ENCODE data around the gene EXOSC3. TPM values are rescaled to one million over a fixed set of nuclear protein-coding genes. Genes with fewer than 3 reads are reported as not detected.

EXOSC3 gene
- polyA plus RNA-seq, 1 donor (not counting 4 experiments of a cell fraction or from before 2014, with no cell fraction given): 48.8 TPM

GRCh38 chr9:37788332-37788731 lies 3.5 kb upstream of the EXOSC3 start:
- Histone ChIP-seq H3K27me3 (ENCODE audit: control insufficient read depth, extremely low read depth, insufficient read depth, low read length) (no peaks in the 10 kb centered on the region), H3K79me2 (ENCODE audit: control insufficient read depth, insufficient read depth, low read length) (peaks cover 18% of the 10 kb centered on the region), H4K20me1 (ENCODE audit: control insufficient read depth, extremely low read depth, insufficient read depth, low read length) (no peaks in the 10 kb centered on the region), H3K4me1 (ENCODE audit: control insufficient read depth, extremely low read depth, insufficient read depth, low read length) (peaks cover 9% of the 10 kb centered on the region), H3K9me3 (ENCODE audit: control insufficient read depth, low read depth, low read length) (no peaks in the 10 kb centered on the region), H3K9ac (ENCODE audit: control insufficient read depth, extremely low read depth, insufficient read depth, low read length) (no peak overlapping the region), H3K36me3 (ENCODE audit: control insufficient read depth in 2 of 2, extremely low read depth in 1 of 2, insufficient read depth in 2 of 2, low read length in 2 of 2) (peaks cover 1 to 2% of the 10 kb centered on the region in 2 experiments), H3K4me2 (ENCODE audit: control insufficient read depth, extremely low read depth, insufficient read depth, low read depth, low read length) (no peak overlapping the region), H3K27ac (ENCODE audit: control insufficient read depth, insufficient read depth, low read length) (no peak overlapping the region), H3K9me1 (ENCODE audit: control insufficient read depth, extremely low read depth, insufficient read depth, low read length) (no peaks in the 10 kb centered on the region), H3K4me3 (ENCODE audit: control insufficient read depth in 2 of 3, extremely low read depth in 1 of 3, insufficient read depth in 2 of 3, low read depth in 1 of 3, low read length in 3 of 3) (no peak overlapping the region), H2AFZ (ENCODE audit: control insufficient read depth, low read length) (no peak overlapping the region)
- FAIRE-seq (no peak), DNase-seq (ENCODE audit: low read depth, low spot score) (no peak)
- dilution Hi-C loops (cut with MboI; ENCODE audit: extremely low pct_ligation_motif_present, low sequenced_read_pairs): no loop called here
- no peak for TF ChIP-seq EZH2 (IDR thresholded peaks at IDR 0.05; ENCODE audit: low read length)
- TF ChIP-seq, protein P1, sequence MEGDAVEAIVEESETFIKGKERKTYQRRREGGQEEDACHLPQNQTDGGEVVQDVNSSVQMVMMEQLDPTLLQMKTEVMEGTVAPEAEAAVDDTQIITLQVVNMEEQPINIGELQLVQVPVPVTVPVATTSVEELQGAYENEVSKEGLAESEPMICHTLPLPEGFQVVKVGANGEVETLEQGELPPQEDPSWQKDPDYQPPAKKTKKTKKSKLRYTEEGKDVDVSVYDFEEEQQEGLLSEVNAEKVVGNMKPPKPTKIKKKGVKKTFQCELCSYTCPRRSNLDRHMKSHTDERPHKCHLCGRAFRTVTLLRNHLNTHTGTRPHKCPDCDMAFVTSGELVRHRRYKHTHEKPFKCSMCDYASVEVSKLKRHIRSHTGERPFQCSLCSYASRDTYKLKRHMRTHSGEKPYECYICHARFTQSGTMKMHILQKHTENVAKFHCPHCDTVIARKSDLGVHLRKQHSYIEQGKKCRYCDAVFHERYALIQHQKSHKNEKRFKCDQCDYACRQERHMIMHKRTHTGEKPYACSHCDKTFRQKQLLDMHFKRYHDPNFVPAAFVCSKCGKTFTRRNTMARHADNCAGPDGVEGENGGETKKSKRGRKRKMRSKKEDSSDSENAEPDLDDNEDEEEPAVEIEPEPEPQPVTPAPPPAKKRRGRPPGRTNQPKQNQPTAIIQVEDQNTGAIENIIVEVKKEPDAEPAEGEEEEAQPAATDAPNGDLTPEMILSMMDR (optimal IDR thresholded peaks at IDR 0.05 in 1 of 3, IDR thresholded peaks at IDR 0.05 in 1 of 3, conservative IDR thresholded peaks at IDR 0.05 in 1 of 3; ENCODE audit: extremely low read depth in 1 of 3, insufficient read depth in 2 of 3, low read length in 3 of 3): no peak

- DNase-seq (ENCODE audit: low read depth, low spot score): no peak
- no peak overlapping the region for H2AFZ ChIP-seq (ENCODE audit: control insufficient read depth, low read length)
- H3K4me2 ChIP-seq (ENCODE audit: control insufficient read depth, extremely low read depth, insufficient read depth, low read depth, low read length): no peak overlapping the region
- H3K4me3 ChIP-seq (ENCODE audit: control insufficient read depth in 2 of 3, extremely low read depth in 1 of 3, insufficient read depth in 2 of 3, low read depth in 1 of 3, low read length in 3 of 3): no peak overlapping the region
- H3K27me3 ChIP-seq (ENCODE audit: control insufficient read depth, extremely low read depth, insufficient read depth, low read length): no peaks in the 10 kb centered on the region
- H3K9me1 ChIP-seq (ENCODE audit: control insufficient read depth, extremely low read depth, insufficient read depth, low read length): no peaks in the 10 kb centered on the region
- no peaks in the 10 kb centered on the region for H3K9me3 ChIP-seq (ENCODE audit: control insufficient read depth, low read depth, low read length)
- peaks cover 9% of the 10 kb centered on the region in 2 experiments for H3K36me3 ChIP-seq (ENCODE audit: control insufficient read depth in 2 of 2, extremely low read depth in 1 of 2, insufficient read depth in 2 of 2, low read length in 2 of 2)
- peaks cover 12% of the 10 kb centered on the region for H3K4me1 ChIP-seq (ENCODE audit: control insufficient read depth, extremely low read depth, insufficient read depth, low read length)
- dilution Hi-C loops (cut with MboI; ENCODE audit: extremely low pct_ligation_motif_present, low sequenced_read_pairs): no loop called here
- TF ChIP-seq, protein P1 (optimal IDR thresholded peaks at IDR 0.05 in 1 of 3, IDR thresholded peaks at IDR 0.05 in 1 of 3, conservative IDR thresholded peaks at IDR 0.05 in 1 of 3; ENCODE audit: extremely low read depth in 1 of 3, insufficient read depth in 2 of 3, low read length in 3 of 3): peak in 1 of 3 experiments; percentile 19
- TF ChIP-seq EZH2 (IDR thresholded peaks at IDR 0.05; ENCODE audit: low read length): no peak
- H4K20me1 ChIP-seq (ENCODE audit: control insufficient read depth, extremely low read depth, insufficient read depth, low read length): peaks cover 6% of the 10 kb centered on the region
- H3K79me2 ChIP-seq (ENCODE audit: control insufficient read depth, insufficient read depth, low read length): peaks cover 31% of the 10 kb centered on the region
- no peak overlapping the region for H3K9ac ChIP-seq (ENCODE audit: control insufficient read depth, extremely low read depth, insufficient read depth, low read length)
- no peak for FAIRE-seq
- no peak overlapping the region for H3K27ac ChIP-seq (ENCODE audit: control insufficient read depth, insufficient read depth, low read length)
Measured at GRCh38 chr9:37787059-37787458, 2.2 kb upstream of the EXOSC3 start.

Measured in keratinocyte (primary cell).